Measurements from ENCODE around the gene FADS6. TPM values are rescaled to one million over a fixed set of nuclear protein-coding genes. Genes with fewer than 3 reads are reported as not detected.

FADS6 gene
- total RNA-seq, 1 donor from 2014 or later: not detected

DNA sequence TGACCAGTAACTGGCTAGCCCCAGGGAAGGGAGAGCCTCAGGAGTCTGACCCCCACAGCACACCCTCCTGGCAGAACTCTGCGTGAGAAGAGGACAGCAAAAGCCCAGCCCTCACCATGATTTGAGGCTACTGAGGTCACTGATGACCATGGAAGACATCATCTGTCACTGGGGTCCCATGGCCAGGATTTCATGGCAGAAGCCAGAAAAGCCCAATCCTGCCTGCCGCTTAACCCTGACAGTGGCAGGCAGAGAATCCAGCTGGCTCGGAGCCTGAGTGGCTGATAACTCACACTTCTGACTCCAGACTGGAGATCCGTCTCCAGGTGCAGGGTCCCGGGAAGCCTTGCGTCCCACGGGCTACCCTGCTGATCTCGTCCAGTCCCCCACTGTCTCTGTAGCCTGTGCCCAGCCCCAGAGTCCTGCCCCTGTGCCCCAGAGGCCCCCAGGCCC lies 51.3 kb downstream of the FADS6 start:
- TF ChIP-seq, protein P1, sequence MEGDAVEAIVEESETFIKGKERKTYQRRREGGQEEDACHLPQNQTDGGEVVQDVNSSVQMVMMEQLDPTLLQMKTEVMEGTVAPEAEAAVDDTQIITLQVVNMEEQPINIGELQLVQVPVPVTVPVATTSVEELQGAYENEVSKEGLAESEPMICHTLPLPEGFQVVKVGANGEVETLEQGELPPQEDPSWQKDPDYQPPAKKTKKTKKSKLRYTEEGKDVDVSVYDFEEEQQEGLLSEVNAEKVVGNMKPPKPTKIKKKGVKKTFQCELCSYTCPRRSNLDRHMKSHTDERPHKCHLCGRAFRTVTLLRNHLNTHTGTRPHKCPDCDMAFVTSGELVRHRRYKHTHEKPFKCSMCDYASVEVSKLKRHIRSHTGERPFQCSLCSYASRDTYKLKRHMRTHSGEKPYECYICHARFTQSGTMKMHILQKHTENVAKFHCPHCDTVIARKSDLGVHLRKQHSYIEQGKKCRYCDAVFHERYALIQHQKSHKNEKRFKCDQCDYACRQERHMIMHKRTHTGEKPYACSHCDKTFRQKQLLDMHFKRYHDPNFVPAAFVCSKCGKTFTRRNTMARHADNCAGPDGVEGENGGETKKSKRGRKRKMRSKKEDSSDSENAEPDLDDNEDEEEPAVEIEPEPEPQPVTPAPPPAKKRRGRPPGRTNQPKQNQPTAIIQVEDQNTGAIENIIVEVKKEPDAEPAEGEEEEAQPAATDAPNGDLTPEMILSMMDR (conservative IDR thresholded peaks at IDR 0.05; ENCODE audit: low read depth, low read length): no peak
- peak overlapping the region; percentile 30 for H3K4me3 ChIP-seq (ENCODE audit: low read depth, low read length)

DNA sequence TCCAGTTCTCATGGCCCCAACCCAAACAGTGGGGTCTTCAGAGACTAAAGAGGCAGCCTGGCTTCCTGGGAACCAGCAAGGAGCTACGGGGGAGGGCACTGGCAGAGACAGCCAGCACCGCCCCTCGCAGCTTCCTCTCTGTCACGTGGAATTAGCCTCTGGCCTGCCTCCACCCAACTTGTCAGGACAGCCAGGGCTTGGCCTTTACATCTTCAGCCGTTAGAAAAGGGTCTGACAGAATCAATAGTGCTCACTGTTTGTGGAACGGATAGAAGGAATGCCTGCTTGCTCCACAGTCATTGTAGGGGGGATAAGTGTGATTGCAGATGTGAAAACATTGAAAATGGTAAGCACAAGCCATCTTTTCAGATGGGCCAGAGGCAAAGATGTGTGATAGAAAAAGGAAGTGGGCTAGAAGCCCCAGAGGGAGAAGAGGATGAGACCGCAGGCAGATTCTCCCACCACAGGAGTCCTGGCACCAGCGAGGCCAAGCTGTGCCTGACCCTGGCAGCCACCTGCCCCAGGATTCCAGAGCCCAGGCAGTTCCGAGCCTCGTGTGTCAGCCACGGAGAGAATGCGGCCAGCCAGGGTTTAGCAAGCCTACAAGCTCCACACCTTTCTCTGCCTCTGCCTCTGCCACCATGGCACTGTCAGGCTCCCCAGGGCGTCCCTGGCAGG lies 52.3 kb downstream of the FADS6 start:
- TF ChIP-seq, protein P1 (conservative IDR thresholded peaks at IDR 0.05; ENCODE audit: low read depth, low read length): no peak
- no peak for DNase-seq (ENCODE audit: low read depth)
- H3K4me3 ChIP-seq (ENCODE audit: low read depth, low read length): no peak overlapping the region

More for the DNA sequence above, 51.3 kb downstream of the FADS6 start:
- DNase-seq (ENCODE audit: low read depth): no peak

DNA sequence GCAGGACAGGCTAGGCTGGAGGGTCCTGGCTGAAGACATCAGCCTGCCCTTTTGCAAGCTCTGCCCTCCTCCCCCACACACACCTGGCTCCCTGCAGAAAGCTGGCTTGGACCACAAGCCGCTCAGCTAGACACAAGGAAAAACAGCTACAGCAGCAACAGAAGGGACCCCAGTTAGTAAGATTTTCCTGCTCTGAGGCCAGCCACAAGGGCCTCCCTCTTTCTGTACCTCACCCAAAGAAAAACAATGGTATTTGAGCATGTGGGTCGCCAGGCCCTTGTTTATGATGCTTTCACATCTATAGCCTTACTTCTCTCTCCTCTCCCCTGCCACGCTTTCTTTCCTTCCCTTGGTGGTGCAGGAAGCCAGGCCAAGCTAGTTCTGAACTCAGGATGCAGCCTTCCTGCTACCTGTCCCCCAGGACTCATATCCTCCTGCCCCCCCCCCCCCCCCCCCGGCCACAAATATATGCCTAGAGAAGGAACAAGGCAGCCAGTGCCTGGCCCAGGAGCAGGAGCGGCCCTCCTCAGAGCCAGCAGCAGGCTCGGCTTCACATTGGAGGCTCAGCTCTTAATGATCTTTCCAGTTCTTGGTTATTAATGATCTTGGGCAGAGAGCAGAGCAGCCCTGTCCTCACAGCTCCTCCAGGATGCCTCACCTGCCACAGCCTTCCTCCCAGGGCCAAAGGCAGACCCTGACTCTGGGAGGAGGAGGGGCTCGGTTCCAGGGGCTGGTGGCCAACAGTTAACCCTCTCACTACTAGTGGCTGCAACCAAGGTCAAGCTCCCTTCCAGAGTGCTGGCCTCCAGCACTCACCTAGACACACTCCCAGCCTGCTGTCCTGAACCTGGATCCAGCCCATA lies 53.2 kb downstream of the FADS6 start:
- TF ChIP-seq, protein P1 (conservative IDR thresholded peaks at IDR 0.05; ENCODE audit: low read depth, low read length): no peak
- H3K4me3 ChIP-seq (ENCODE audit: low read depth, low read length): no peak overlapping the region
- DNase-seq (ENCODE audit: low read depth): no peak

DNA sequence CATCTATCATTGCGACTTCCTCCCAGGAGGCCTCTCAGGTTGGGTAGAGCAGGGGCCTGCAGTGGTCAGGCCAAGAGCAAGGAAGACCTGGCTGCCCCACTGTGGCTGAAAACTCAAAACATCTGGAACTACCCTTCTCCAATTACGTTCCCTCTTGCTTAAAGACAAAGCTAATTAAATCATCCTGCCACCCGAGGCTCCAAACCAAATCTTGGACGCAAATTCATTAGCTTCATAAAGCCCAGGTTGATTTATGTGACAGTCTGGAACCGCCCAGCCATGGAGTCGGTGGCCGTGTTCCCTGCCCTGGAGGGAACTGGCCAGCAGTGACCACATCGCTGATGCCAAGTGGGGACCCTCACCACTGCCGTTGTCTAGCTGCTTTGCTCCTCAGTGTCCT lies 55.2 kb downstream of the FADS6 start:
- DNase-seq (ENCODE audit: low read depth): no peak
- TF ChIP-seq, protein P1 (conservative IDR thresholded peaks at IDR 0.05; ENCODE audit: low read depth, low read length): no peak
- no peak overlapping the region for H3K4me3 ChIP-seq (ENCODE audit: low read depth, low read length)

DNA sequence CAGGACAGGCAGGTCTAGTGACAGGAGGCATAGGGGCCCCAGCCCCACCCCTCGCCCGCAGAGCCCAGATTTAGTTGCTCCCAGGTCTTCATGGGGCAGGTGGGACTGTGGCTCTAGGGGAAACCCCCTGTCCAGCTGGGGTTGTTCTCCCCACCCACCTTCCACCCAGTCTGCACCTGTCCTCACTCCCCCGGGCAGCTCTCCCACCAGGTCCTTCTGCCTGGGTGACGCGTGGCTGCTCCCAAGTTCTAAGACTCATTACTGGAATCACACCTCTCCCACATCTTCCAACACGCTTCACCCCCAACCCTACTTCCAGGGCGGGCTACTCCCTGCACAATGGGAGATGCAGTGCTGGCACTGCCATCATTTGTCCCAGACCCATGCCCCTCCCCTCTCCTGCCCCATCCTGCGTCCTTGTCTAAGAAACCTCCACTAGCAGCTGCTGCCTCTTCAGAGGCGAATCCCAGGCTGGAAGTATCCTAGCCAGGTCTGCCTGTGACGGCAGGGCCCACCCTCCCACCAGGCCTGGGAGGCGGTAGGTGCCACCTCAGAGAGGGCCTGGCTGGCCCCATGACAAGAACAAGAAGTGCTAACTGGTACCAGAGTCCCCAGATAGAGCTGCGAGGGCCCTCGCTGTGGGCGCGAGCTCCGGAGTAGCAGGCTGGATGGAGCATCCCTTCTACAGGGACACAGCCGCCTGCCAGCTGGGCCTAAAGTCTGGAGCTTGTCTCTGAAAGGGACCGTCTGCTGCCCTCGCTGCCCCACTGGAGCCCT lies 56.6 kb downstream of the FADS6 start:
- TF ChIP-seq, protein P1 (conservative IDR thresholded peaks at IDR 0.05; ENCODE audit: low read depth, low read length): no peak
- H3K4me3 ChIP-seq (ENCODE audit: low read depth, low read length): no peak overlapping the region
- DNase-seq (ENCODE audit: low read depth): no peak

DNA sequence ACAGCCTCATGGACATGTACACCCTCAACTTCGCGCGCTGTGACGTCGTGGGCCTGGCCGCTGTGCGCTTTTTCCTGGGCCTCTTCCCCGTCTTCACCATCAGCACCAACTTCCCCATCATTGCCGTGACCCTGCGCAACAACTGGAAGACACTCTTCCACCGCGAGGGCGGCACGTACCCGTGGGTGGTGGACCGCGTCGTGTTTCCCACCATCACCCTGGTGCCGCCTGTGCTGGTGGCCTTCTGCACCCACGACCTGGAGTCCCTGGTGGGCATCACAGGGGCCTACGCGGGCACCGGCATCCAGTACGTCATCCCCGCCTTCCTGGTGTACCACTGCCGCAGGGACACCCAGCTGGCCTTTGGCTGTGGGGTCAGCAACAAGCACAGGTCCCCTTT lies 57.2 kb downstream of the FADS6 start:
- TF ChIP-seq, protein P1 (conservative IDR thresholded peaks at IDR 0.05; ENCODE audit: low read depth, low read length): no peak
- no peak overlapping the region for H3K4me3 ChIP-seq (ENCODE audit: low read depth, low read length)
- DNase-seq (ENCODE audit: low read depth): no peak
